ENCODE measurements around the gene LHFPL2.

Gene LHFPL2

DNA sequence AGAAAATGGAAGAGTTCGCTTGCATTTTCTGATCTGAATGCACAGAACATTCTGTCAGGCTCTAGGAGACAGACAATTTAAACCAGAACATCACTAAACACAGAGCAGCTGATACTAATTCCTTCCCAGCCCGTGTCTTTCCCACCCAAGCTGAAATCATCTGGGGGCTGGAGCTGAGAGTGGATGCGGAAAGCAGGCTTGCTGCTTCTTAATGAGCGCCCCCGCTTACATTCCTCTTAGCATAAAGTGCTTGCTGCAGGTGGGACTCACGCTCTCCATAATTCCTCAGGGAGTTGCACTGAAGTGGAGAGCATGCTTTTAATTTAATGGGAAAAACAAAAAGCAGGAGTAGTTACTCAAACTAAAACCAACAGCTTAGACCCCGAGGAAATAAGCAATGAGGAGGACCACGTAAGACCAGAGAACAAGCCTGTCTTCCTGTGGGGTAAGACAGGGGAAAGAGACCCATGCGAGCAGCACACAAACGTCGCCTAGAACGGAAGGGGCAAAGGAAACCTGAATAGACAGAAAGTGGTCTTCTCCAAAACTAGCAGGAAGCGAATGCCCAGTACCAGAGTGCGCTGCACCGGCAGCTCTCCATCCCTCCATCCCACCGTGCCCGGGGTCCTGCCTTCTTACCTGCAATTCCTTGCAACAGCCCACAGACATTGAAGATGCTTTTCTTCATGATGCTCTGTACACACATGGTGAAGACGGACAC is 139.3 kb downstream of the LHFPL2 start:
- no peak for DNase-seq (ENCODE audit: extremely low spot score)
- CTCF ChIA-PET = interaction anchor here (1.4 kb wide), 2 partner anchors 12 to 24 kb away, joined by 6 to 7 read pairs; no protein-coding TSS in a partner anchor
- TF ChIP-seq FOXK2 (IDR thresholded peaks at IDR 0.05) = no peak
- no peak for TF ChIP-seq SUZ12 (IDR thresholded peaks at IDR 0.05)
- TF ChIP-seq, protein P1, sequence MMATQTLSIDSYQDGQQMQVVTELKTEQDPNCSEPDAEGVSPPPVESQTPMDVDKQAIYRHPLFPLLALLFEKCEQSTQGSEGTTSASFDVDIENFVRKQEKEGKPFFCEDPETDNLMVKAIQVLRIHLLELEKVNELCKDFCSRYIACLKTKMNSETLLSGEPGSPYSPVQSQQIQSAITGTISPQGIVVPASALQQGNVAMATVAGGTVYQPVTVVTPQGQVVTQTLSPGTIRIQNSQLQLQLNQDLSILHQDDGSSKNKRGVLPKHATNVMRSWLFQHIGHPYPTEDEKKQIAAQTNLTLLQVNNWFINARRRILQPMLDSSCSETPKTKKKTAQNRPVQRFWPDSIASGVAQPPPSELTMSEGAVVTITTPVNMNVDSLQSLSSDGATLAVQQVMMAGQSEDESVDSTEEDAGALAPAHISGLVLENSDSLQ (IDR thresholded peaks at IDR 0.05) = no peak
- no peak for TF ChIP-seq L3MBTL2 (conservative IDR thresholded peaks at IDR 0.05)
- no peak for TF ChIP-seq SP1 (IDR thresholded peaks at IDR 0.05)
- no peak for TF ChIP-seq CTBP1 (IDR thresholded peaks at IDR 0.05; ENCODE audit: borderline replicate concordance)
- TF ChIP-seq ARNT (IDR thresholded peaks at IDR 0.05) = no peak
- TF ChIP-seq ZNF384 (IDR thresholded peaks at IDR 0.05) = no peak
- TF ChIP-seq FOXA1 (IDR thresholded peaks at IDR 0.05) = no peak
- TF ChIP-seq LEF1 (IDR thresholded peaks at IDR 0.05; ENCODE audit: borderline replicate concordance) = no peak
- TF ChIP-seq BHLHE40 (IDR thresholded peaks at IDR 0.05; ENCODE audit: borderline replicate concordance) = no peak
- TF ChIP-seq TARDBP (IDR thresholded peaks at IDR 0.05) = no peak
- TF ChIP-seq FOXM1 (IDR thresholded peaks at IDR 0.05; ENCODE audit: borderline replicate concordance) = no peak
- no peak for TF ChIP-seq HDGF (IDR thresholded peaks at IDR 0.05; ENCODE audit: borderline replicate concordance)
- TF ChIP-seq NFRKB (IDR thresholded peaks at IDR 0.05) = no peak
- TF ChIP-seq ELF4 (IDR thresholded peaks at IDR 0.05) = no peak
- POLR2A ChIA-PET = interaction anchor here (0.5 kb wide), 1 partner anchor 1322 kb away, joined by 3 read pairs; no protein-coding TSS in a partner anchor

DNA sequence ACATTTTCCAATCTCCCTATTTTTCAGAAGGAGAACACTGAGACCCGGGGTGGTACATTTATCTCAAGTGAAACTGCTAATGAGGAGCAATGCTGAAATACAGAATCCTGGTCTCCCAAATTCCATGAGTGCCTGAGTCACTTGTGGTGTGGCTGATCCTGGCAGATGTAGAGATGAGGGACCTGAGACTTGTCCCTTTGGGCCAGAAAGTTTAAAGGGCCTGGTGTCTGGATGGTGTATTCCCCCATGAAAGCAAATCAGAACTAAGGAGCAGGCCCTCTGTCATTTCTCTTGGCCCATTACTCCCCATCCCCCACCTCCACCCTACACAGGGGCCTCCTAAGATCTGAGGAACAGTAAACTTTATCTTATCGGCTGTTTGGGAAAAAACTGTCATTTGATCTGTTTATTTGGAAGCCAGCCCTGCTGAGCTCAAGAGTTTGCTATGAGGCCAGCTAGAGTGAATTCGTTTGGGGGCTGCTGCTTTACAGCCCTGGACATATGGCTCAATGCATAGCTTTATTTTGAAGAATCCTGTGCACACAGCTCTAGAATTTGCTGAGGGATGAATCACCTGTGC is 140.3 kb downstream of the LHFPL2 start:
- ChIA-PET CTCF (interaction anchor here (1.0 to 1.4 kb wide), 4 partner anchors 13 to 40 kb away, joined by 3 to 7 read pairs (median 4); no protein-coding TSS in a partner anchor), POLR2A (interaction anchor here (1.3 to 1.4 kb wide), 2 partner anchors 10 to 147 kb away, joined by 3 read pairs; no protein-coding TSS in a partner anchor)
- DNase-seq (ENCODE audit: extremely low spot score) = peak; percentile 53
- peak; percentile 73 for TF ChIP-seq CTBP1 (IDR thresholded peaks at IDR 0.05; ENCODE audit: borderline replicate concordance)
- TF ChIP-seq ELF4 (IDR thresholded peaks at IDR 0.05) = no peak
- TF ChIP-seq SP1 (IDR thresholded peaks at IDR 0.05) = no peak
- no peak for TF ChIP-seq NFRKB (IDR thresholded peaks at IDR 0.05)
- TF ChIP-seq, protein P1 (IDR thresholded peaks at IDR 0.05) = 0 out of 2 replicates have a peak, but pooled peaks have one; percentile 12

DNA sequence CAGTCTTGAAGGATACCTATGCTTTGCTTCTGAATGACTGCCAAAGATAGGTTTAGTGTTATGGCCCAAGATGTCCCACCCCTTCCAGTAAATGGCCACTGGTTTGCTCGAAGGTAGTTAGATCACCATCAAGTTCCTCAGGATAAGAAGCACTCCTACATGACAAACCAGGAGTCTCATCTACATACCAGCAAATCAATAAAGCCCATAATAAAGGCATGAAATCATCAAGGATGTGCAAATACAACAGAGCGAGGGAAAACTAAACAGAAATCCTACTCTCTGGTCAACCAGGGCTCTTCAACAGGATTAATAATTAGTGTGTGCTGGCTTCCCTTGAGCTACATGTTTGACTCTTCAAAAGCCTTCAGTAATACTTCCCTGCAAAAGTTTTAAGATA is 141.0 kb downstream of the LHFPL2 start:
- CTCF ChIA-PET = interaction anchor here (1.0 kb wide), 2 partner anchors 29 to 39 kb away, joined by 3 read pairs; no protein-coding TSS in a partner anchor
- DNase-seq (ENCODE audit: extremely low spot score) = no peak
- POLR2A ChIA-PET = interaction anchor here (1.3 to 1.4 kb wide), 2 partner anchors 11 to 146 kb away, joined by 3 read pairs; no protein-coding TSS in a partner anchor
- TF ChIP-seq CTBP1 (IDR thresholded peaks at IDR 0.05; ENCODE audit: borderline replicate concordance) (no peak), FOXA1 (IDR thresholded peaks at IDR 0.05) (no peak), FOXM1 (IDR thresholded peaks at IDR 0.05; ENCODE audit: borderline replicate concordance) (no peak), ARNT (IDR thresholded peaks at IDR 0.05) (no peak)

DNA sequence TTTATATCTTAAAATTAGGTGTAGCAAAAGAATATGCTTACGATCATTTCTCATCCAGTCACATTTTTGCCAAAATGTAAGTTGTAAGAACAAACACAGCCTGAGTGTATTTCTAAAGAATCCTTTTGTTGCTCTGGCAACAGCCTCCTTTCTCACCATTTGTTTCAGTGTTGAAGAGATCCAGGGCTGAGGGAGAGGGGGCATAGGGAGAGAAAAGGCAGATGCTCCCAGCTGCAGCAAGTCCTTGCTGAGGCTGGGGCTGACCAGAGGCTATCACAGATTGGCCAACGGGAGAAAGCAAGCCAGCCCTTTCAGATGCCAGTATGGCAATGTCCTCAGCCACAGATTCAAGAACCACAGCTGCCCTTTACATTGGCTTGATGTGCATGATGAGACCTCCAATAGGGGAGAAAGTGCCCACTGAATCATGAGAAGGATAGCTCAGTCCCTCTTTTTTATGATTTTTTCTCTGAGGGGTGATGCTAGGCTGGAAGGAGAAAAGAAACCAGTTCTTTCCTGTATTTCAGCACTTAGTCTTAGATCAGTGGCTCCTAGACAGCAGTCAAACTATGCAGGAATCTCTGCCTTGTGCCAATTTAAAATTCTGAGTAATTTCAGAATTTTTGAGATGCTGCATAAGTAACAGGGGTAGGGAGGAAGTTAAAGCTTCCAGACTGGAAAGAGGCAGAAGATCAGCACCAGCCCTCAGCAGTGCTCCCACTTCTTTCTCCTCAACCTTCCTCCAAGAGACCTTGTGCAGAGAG is 142.1 kb downstream of the LHFPL2 start:
- TF ChIP-seq LEF1 (IDR thresholded peaks at IDR 0.05; ENCODE audit: borderline replicate concordance) (no peak), TARDBP (IDR thresholded peaks at IDR 0.05) (no peak)
- DNase-seq (ENCODE audit: extremely low spot score) = no peak
- POLR2A ChIA-PET = interaction anchor here (1.0 kb wide), 1 partner anchor 145 kb away, joined by 3 read pairs; no protein-coding TSS in a partner anchor
- CTCF ChIA-PET = no interaction called here

DNA sequence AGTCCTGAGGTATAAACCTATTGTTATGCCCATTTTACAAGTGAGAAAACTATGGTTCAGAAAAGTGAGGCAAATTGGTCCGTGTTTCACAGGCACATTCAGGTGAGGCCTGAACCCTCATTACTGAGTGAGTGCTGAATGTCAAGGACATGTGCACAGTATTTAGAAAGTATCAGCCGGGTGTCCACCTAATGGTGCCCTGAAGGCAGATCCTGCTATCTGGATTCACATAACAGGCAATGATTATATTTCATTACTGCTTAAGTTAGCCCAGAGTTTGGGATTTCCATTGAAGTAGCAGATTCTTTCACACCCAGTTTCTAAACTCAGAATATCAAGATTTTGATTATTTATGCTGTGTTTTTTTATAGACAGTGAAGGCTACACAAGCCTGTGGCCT is 142.7 kb downstream of the LHFPL2 start:
- POLR2A ChIA-PET = interaction anchor here (1.0 kb wide), 1 partner anchor 145 kb away, joined by 3 read pairs; no protein-coding TSS in a partner anchor
- DNase-seq (ENCODE audit: extremely low spot score) = no peak
- TF ChIP-seq HDGF (IDR thresholded peaks at IDR 0.05; ENCODE audit: borderline replicate concordance) = no peak
- no peak for TF ChIP-seq LEF1 (IDR thresholded peaks at IDR 0.05; ENCODE audit: borderline replicate concordance)
- no peak for TF ChIP-seq SP1 (IDR thresholded peaks at IDR 0.05)
- CTCF ChIA-PET = interaction anchor here (0.6 kb wide), 1 partner anchor 191 kb away, joined by 3 read pairs; no protein-coding TSS in a partner anchor

DNA sequence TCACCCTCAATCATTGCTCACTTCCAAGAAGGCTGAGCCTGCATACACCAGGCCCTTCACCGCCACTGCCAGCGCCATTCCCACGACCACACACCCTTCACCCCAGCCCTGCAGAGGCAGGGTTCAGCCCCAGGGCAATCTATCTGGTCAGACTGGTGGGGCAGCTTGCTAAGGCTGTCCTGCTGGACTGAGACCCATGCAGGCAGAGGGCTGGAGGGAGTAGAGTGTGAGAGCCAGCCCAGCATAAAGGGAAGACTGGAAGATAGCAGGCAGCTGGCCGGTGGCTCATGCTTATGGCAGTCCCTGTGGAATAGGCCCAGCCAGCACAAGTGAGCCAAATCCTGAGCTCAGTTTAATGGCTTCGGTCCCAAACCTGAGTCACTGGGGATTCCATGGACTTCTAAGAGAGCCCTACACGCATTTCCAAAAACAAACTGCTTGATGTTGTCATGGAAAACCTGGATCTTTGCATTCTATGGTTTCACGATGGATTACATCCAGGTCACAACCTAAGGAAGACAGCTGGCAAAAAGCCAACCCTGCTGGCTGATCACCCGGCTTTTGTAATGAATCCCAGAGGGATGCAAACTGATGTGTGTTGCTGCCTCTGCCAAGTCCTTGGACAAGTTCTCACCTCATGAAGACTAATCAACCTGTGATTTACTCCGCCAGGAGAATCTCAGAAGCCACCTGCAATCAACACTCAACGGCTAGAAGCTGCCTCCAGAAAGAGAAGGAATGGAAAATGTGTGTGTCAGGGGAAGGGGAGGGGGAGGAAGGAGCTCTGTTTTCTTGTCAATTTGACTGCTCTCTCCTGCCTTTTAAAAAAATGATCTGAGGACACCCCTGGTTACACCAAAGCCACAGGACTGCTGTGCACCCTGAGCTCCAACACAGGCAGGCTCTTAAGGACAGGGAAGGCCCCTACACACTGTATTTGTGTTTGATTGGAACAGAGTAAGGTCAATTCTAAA is 143.6 kb downstream of the LHFPL2 start:
- POLR2A ChIA-PET = interaction anchor here (0.5 to 1.1 kb wide), 2 partner anchors 9 to 1161 kb away, joined by 3 to 4 read pairs; no protein-coding TSS in a partner anchor
- peak; percentile 28 for DNase-seq (ENCODE audit: extremely low spot score)
- CTCF ChIA-PET = interaction anchor here (0.6 kb wide), 2 partner anchors 190 to 1803 kb away, joined by 3 to 4 read pairs; no protein-coding TSS in a partner anchor
- TF ChIP-seq CTBP1 (IDR thresholded peaks at IDR 0.05; ENCODE audit: borderline replicate concordance) (no peak), FOXA1 (IDR thresholded peaks at IDR 0.05) (no peak), BHLHE40 (IDR thresholded peaks at IDR 0.05; ENCODE audit: borderline replicate concordance) (no peak), TARDBP (IDR thresholded peaks at IDR 0.05) (no peak), NFRKB (IDR thresholded peaks at IDR 0.05) (no peak), L3MBTL2 (conservative IDR thresholded peaks at IDR 0.05) (no peak), FOXK2 (IDR thresholded peaks at IDR 0.05) (no peak), SP1 (IDR thresholded peaks at IDR 0.05) (no peak), SUZ12 (IDR thresholded peaks at IDR 0.05) (no peak)
